Stimulated activated CD4-positive, alpha-beta T cell treated with anti-CD3 and anti-CD28 coated beads, TNF-alpha, amount 100 ng/mL, for 24 hours (primary cell): ENCODE data around the gene PDXP.

Experiments used
- DNase-seq, 3 experiments: peaks; one replicate each; pipeline ENCODE4 v3.0.0-alpha.2; 2020; ENCODE audit warnings: low read depth in 3 of 3

The PDXP gene

GRCh38 chr22:37628830-37629229 lies 29.7 kb upstream of the PDXP start:
- DNase-seq = no peak

DNA sequence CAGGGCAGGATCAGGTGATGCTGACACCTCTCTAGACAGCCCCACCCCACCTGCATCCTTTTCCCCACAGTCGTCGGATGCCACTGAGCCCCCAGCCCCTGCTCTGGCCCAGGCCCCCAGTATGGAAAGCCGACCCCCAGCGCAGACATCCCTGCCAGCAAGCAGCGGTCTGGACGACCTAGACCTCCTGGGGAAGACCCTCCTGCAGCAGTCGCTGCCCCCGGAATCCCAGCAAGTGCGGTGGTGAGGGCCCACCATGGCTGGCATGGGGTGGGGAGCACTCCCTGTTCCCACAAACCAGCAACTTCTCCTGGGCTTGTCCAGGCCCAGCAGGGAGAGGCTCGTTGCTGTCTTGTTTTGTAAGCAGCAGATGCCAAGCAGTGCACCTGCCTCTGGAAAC lies 28.6 kb upstream of the PDXP start:
- no peak for DNase-seq

GRCh38 chr22:37630839-37631435 lies 27.6 kb upstream of the PDXP start:
- DNase-seq = no peak

- DNase-seq = no peak
Observed at GRCh38 chr22:37631448-37632173, 26.9 kb upstream of the PDXP start.

DNA sequence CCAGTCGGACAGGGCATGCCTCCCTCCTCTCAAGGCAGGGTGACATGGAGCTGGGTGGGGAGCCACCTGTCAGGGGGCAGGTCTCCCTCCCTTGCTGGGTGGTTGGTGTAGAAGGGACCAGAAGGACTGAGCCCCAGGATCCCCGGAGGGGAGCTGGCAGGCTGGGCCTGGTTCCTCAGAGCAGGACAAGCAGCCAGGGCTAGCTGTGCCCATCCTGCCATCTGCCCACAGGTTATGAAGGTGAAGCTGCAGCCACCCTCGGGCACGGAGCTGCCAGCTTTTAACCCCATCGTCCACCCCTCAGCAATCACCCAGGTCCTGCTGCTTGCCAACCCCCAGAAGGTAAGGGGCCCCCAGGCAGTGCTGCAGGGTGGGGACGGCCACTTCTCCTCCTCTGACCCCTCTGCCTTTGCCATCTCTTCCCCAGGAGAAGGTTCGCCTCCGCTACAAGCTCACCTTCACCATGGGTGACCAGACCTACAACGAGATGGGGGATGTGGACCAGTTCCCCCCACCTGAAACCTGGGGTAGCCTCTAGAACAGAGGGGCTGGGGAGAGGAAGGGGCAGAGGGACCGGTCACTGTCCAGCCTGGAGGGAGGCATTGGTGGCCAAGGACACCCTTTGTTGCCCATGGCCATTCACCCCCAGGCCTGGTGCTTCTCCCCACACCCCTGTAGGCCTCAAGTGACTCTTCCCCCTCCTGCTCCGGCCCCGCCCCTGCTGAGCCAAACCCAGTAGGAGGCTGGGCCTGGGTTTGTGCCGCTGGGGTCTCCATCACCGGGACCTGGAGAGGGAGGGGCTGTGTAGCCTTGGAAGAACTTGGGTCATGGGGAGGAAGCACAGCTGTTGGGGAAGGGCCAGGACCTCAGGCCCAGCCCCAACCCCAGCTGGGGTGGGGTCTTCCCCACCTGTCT lies 26.1 kb upstream of the PDXP start:
- DNase-seq = no peak

- DNase-seq = no peak
Observed at GRCh38 chr22:37633089-37633624, 25.4 kb upstream of the PDXP start.

DNA sequence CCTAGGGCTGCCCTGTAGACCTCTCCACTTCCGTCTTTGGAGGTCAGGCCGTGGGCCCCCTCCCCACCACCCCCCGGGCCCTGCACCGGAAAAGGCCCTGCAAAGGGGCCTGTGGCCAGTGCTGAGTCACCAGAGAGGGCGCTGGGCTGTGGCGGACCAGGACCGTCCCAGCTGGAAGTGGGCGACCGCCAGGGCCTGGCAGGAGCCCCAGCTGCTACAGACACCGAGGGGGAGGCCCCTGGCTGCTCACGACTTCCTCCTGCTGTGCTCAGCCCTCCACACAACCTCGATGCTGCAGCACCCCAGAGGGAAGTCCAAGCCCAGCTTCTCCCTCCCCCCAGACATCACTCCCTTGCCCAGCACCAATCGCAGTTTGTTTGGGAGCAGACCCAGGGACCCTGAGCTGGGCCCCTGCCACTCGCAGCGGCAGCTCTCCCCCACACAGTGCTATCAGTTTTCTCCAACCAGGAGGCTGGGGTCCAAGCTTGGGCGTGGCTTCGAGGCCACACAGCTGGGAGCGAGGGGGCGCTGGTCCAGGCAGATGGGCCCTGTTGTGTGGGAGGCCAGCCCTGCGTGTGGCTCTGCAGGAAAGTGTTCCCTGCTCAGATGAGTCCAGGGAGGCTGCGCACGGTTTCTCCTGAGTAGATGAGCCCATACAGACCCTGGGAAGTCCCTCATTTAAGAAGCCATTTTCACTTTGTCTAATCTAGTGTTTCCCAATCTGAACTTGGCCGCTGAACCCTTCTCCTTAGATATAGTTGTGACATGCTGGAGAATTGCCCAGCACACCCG lies 24.7 kb upstream of the PDXP start:
- DNase-seq = peak in 2 of 3 experiments; percentile 35 to 64

DNA sequence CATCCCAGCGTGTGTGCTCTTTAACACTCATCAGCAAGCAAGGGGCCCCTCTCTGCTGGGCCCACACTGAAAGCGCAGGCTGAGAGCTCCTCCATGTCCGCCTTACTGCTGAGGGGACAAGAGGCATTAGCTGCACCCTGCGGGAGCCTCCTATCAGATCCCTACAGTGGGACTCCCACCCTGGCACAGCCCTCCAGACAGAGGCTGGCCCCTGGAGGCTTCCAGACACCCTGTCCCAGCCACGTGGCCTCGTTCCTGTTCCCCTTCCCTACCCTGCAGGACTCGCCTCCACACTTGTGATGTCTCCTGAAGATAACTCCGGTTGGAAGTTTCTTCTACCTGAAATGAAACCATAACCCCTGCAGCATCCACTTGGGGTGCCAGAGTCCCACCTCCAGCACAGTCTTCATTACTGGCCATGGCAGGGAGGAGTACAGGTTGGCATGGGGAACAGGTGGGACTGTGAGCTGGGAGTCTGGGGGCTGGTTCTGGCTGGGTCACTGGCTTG lies 24.1 kb upstream of the PDXP start:
- DNase-seq = no peak

DNA sequence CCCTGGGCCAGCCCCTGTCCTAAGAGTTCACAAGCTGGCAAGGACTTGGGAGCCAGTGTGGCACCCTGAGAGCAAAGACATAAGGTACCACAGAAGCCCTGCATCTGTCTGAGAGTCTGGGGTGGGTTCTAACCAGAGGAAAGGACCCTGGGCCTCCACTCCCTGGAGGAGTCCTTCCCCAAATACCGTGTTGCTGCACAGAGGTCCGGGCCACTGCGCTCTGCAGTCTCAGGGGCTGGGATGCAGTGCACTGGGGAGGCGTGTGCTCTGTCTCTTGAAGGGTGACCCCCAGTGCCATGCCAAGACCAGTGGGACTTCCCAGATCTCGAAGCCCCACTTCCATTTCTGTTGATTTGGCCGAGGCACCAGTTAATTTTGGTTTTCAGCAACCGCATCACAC lies 23.4 kb upstream of the PDXP start:
- no peak for DNase-seq

DNA sequence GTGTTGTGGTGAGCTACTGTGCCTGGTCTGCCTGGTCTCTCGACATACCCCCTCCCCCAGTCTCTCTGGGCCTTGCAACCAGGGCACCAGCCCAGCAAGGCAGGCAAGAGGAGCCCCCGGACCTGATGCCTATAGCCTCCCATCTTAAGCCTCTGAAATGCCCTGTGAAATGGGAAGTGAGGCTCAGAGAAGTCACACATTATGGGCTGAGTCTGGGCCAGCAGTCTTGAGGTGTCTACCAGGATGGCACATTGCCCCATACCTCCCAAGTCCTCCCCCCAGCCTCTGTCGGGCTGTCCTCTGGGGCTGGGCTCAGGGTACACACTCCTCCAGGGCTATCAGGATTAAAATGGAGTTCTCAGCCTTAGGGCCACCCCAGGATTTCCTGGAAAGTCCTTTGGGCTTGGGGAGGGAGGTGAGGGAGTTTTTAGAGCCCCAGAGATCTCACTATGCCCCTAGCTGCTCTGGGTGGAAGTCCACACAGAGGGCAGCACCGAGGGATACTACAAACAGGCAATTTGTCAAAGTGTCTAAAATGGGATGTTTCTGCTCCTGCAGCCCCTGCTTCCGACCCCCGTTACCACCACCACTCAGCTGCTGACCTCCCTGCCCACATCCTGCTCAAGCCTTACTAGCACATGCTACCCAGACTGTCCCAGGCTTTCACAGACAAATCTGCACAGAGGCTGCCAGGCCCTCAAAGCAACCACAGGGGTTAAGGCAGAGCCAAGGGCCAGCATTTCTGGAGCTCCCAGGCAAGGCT lies 22.2 kb upstream of the PDXP start:
- no peak for DNase-seq

DNA sequence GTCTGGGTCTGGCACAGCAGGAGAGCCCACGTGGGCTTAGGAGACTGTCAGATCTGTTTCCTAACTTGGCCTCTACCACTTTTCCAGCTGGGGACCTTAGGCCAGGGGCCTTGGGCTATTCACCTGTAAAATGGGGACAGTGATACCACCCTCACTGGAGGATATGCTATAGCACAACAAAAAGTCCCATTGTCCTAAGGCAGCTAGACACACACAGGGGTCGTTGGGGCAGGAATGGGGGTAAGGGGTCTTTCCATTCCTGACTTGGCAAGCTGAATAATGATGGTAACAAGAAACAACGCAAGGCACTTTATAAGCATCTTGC lies 21.6 kb upstream of the PDXP start:
- no peak for DNase-seq

GRCh38 chr22:37638391-37639069 lies 20.0 kb upstream of the PDXP start:
- DNase-seq = no peak

DNA sequence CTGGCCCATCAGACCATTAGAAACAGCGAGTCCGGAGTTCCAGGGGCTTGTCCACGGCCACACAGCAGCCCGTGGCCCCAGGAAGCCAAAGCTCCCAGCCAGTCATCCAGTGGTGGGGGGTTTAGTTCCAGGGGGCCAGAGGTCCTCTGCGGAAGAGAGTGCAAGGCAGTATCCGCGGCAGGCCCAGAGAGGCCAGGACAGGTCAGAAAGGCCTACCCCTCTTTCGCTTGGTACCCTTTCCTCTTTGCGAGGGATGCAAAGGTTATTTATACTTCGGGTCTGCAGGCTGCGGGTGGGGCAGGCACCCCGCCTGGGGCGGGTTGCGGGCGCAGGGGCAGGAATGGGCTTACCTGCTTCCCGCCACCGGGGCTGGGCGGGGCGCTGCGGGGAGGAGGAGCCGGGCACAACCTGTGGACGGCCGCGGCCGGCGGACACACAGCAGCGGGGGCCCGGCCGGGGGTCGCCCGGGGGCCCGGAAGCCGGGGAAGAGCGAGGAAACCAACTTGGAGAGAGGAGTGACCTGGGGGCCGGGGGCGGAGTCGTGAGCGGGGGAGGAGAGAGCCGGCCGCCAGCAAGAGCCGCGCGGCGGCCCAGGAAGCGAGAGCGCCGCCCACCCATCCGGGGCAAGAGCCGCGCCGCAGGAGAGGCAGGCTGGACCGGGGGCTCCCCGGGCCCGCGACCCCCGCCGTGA lies 19.3 kb upstream of the PDXP start, which contains the start of gene SH3BP1:
TSS of gene SH3BP1 (plus strand) at position 600 of the 691 bp plus-strand sequence. CDS start 119 bp downstream, outside the sequence.
- DNase-seq = peak in 1 of 3 experiments; percentile 61

GRCh38 chr22:37639771-37640590 lies 18.5 kb upstream of the PDXP start:
- no peak for DNase-seq

- no peak for DNase-seq
Observed at GRCh38 chr22:37640591-37641560, 17.6 kb upstream of the PDXP start.

- DNase-seq = no peak
Observed at GRCh38 chr22:37641561-37641949, 17.0 kb upstream of the PDXP start.

GRCh38 chr22:37643225-37643847 lies 15.2 kb upstream of the PDXP start:
- DNase-seq = peak; percentile 72 to 89 (median 80)
